A549 (cell line): ENCODE measurements around the gene PRKAR1A.
"Not testable (repeated sequence)": the region's sequence is repeated elsewhere in the genome, so short reads cannot be mapped to it uniquely, and the experiment has no call there.

Experiments
- CBX2 ChIP-seq: fragments of 200-600 bp; sonication (generic); IDR thresholded peaks from 2 replicates; pipeline ENCODE4 v1.6.1; 2016; ENCODE audit warnings: low read depth, mild to moderate bottlenecking, borderline replicate concordance
- CEBPB ChIP-seq, 2 experiments: fragments of >200 bp in 1 of 2; sonication (Bioruptor Twin) in 1 of 2; formaldehyde crosslinking in 1 of 2; IDR thresholded peaks; 2 replicates each; pipeline ENCODE4 v1.6.1; 2012 to 2016
- CTCF ChIP-seq: fragments of >200 bp; sonication (Bioruptor Twin); formaldehyde crosslinking; IDR thresholded peaks from 3 replicates; pipeline ENCODE4 v1.5.1; 2016
- EP300 ChIP-seq, 2 experiments: fragments of >200 bp; sonication (Bioruptor Twin); formaldehyde crosslinking; IDR thresholded peaks; 2 replicates in 1 of 2; 3 replicates in 1 of 2; pipeline ENCODE4 v1.6.1; 2016 to 2017
- JUN ChIP-seq, 2 experiments: fragments of >200 bp; sonication (Bioruptor Twin); formaldehyde crosslinking; IDR thresholded peaks; 2 replicates in 1 of 2; 3 replicates in 1 of 2; pipeline ENCODE4 v1.6.1; 2016 to 2017
- JUNB ChIP-seq: fragments of >200 bp; sonication (Bioruptor Twin); formaldehyde crosslinking; IDR thresholded peaks from 2 replicates; pipeline ENCODE4 v1.6.1; 2016
- MAZ ChIP-seq: fragments of 150-350 bp; IDR thresholded peaks from 2 replicates; pipeline ENCODE4 v1.6.1; 2014; ENCODE audit warnings: antibody characterized with exemption, low read depth, low read length, borderline replicate concordance
- MYC ChIP-seq: IDR thresholded peaks from 2 replicates; pipeline ENCODE4 v1.6.1; 2012; ENCODE audit warnings: mild to moderate bottlenecking, inconsistent platforms, low read length, improper control_type of control experiment, borderline replicate concordance
- NPAS2 ChIP-seq: fragments of 250-450 bp; sonication (Bioruptor Pico); IDR thresholded peaks from 2 replicates; pipeline ENCODE4 v1.8.0; 2022; ENCODE audit warnings: mild to moderate bottlenecking, moderate library complexity, borderline replicate concordance
- POLR2A ChIP-seq: IDR thresholded peaks from 2 replicates; pipeline ENCODE4 v1.6.1; 2012; ENCODE audit warnings: mild to moderate bottlenecking, low read length
- RAD21 ChIP-seq, 2 experiments: fragments of >200 bp in 1 of 2; sonication (Bioruptor Twin) in 1 of 2; formaldehyde crosslinking in 1 of 2; IDR thresholded peaks in 1 of 2; conservative IDR thresholded peaks in 1 of 2; 2 replicates in 1 of 2; 3 replicates in 1 of 2; pipeline ENCODE4 v1.6.1; 2012 to 2018; ENCODE audit warnings: inconsistent platforms in 1 of 2
- REST ChIP-seq: fragments of 200-600 bp; sonication (generic); IDR thresholded peaks from 2 replicates; pipeline ENCODE4 v1.6.1; 2016; ENCODE audit warnings: antibody characterized with exemption, mild to moderate bottlenecking, moderate library complexity
- SMC3 ChIP-seq: fragments of >200 bp; sonication (Bioruptor Twin); formaldehyde crosslinking; IDR thresholded peaks from 3 replicates; pipeline ENCODE4 v1.6.1; 2018; ENCODE audit warnings: inconsistent platforms
- TP53 ChIP-seq: fragments of 250-450 bp; sonication (Bioruptor Pico); IDR thresholded peaks from 2 replicates; pipeline ENCODE4 v1.5.0; 2021; ENCODE audit warnings: mild to moderate bottlenecking, moderate library complexity

GRCh38 chr17:68492394-68493054, 19.7 kb upstream of the PRKAR1A start:
- TF ChIP-seq SMC3; REST; POLR2A; CTCF; JUN (IDR thresholded peaks at IDR 0.05); EP300 (IDR thresholded peaks at IDR 0.05); MAZ; CEBPB (IDR thresholded peaks at IDR 0.05); JUNB; TP53; RAD21 (conservative IDR thresholded peaks at IDR 0.05 in 1 of 2, IDR thresholded peaks at IDR 0.05 in 1 of 2); MYC; NPAS2; CBX2: not testable (repeated sequence)
